GM18858 (cell line): ENCODE measurements around the gene EN1.

ENCODE experiments used
- ATAC-seq: cut with Tn5 transposase; IDR thresholded peaks from one replicate; pipeline ENCODE4 v1.9.1; 2021; ENCODE audit not compliant: unreplicated experiment

EN1 gene

DNA sequence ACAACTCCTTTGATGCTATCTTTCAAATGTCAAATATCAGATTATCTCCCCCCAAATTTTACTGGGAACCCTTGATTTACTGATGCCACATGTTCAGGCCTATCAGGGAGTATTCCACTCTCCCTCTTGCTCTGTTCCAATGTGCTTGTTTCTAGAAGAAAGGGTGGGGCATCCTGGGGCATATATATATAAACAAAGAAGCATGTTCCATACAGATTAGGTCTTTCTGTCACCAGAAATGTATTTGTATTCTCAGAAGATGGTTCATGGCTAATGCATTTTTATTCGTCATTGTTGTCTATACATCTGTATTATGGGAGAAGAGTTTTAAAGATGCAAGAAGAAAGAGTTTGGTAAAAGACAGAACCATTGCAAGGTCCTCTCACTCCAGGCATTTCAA is 24.9 kb downstream of the EN1 start:
- ATAC-seq = no peak

DNA sequence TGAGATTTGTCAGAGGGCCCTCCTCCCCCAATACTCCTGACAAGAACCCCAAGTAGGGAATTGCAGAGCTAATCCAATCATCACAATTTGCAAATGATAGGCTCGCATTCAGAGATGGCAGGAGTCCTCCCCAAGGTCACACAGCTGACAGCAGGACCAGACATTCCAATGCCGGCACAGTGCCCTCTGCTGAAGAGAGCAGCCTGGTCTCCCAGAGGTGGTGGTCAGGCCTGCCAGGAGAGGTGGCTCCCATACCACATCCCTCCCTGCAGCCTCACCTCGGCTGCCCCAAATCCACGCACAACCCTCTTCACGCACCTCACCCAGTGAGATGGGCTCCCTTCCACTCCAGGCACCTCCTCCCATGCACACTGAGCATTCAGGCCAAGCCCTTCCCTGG is 25.4 kb downstream of the EN1 start:
- ATAC-seq = no peak

DNA sequence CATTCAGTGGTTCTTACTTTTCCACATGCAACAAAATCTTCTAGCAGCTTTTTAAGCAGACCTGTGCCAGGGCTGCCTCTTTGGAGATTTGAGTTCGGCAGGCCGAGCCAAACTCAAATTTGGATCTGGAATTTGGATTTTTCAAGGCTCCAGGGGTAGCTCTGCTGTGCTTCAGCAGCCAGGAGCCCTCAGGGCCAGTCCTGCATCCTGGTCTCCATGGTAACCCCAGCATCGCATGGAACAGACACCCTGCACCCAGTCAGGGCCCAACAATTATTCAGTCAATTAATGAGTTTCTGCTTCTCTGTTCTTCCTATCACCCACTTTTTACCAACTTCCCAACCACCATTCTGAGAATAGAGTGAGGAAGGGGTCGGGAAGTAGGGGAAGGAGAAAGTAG is 30.0 kb downstream of the EN1 start:
- no peak for ATAC-seq

DNA sequence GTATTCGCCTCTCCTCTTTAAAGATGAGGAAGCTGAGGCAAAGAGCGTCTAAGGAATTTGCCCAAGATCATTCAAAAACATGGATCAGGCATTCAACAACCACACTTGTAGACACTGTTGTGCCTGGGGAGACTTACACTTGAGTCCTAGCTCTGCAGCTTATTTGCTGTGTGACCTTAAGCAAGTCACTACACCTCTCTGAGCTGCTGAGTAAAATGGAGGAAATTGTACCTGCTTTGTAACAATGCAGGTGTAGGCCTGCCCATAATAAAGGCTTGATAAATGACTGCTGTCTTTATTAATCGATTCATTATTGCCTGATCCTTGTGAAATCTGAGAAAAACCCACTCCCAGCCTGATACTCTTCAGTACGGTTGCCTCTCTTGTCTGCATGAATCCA is 30.8 kb downstream of the EN1 start:
- ATAC-seq = no peak

DNA sequence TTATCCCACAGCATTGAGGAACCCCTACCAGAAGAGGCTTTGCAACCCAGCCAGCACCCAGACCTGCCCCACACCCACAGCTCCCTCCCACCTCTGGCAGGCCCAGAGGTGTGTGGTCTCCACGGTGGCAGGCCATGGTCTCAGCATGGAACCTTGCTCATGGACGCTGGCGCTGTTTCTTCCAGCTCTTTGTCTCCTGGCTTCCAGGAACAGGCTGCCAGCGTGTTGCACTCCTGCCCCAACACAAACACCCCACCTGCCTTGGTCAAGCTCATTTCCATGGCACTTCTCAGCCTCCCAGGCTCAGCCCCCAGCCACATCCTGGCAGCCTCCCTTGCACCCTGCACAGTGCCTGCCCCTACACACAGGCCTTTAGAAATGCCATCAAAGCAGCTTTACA is 31.7 kb downstream of the EN1 start:
- ATAC-seq = no peak

DNA sequence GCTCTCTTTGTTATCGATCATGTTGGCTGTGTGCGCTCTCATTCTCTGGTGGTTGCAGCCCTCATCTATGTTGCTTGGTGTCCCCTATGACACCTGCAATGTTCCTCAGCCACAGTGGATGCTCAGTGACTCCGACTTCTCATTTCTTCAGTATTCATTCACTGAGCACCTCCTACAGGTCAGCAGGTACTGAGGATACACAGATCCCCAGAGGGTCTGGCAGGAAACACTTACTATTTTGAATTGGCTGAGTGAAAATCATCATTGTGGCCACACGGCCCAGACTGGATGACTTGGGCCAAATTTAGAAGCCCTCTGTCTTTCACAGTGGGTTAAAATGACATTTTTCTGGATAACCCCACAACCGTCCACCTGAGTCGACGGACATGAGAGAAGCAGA is 32.1 kb downstream of the EN1 start:
- ATAC-seq = no peak

DNA sequence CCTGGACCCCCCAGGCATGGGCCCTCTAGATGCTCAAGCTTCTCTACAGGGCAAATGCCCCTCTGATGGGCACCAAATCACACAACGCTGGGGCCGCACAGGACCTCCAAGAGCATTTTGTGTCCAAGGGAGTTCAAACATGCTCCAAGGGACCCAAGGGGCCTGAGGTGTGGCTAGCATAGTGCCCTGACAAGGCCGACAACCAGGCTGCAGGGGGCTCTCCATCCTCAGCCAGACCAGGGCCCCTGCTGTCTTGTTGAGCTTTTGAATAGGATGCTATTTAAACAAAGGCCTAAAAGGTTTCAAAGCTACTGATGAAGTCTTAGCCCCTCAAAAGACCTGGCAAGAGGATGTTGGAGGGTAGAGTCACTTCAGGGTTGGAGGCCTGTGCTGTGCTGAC is 33.1 kb downstream of the EN1 start:
- no peak for ATAC-seq

DNA sequence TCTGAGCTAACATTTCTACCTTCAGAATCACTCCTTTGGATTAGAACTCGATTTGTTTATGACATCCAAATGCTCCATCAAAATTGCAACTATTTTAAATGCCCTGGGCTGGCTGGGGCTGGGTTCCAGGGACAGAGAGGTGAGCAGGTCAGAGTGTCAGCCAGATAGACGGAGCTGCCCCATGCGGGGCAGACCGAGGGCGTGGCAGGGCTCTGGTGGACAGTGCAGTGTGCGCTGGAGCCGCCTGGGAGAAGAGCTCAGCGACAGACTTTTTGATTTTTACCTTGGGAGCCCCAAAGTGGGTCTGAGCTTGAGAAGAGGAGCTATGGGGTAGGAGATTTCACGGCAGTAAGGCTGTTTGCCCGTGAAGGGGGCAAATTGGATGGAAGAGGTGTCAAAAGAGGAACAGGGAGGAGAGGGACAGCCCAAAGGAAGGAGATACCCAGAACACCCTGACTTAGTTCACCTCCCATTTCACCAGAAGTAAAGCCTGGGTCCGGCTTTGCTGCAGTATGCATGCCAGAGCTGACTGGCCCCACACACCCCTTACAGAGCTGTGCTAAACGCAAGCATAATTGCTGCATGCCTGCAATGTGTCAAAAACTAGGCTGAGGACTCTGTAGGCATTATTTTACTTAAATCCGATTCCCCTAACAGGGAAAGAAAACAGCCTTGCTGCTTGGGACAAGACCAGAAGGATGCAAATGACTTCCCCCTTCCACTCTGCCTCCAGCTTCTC is 33.7 kb downstream of the EN1 start:
- ATAC-seq = no peak

DNA sequence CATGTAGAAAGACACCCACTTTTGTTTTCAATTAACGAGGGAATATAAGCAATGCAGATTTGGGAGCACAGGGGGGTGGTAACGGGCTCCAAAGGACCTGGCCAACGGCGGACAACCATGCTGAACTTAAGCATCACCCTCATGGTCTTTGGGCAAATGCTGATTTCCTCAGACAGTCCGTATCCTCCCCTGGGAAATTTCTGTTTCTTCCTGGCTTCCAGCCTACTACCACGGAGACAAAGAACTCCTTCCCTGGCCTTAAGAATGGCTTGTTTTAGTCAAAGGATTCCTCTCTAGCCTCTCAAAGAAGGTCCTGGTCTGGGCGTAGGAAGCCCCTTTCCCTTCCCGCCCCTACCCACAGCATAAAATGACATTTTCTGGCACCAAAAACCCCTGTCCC is 34.3 kb downstream of the EN1 start:
- ATAC-seq = no peak

DNA sequence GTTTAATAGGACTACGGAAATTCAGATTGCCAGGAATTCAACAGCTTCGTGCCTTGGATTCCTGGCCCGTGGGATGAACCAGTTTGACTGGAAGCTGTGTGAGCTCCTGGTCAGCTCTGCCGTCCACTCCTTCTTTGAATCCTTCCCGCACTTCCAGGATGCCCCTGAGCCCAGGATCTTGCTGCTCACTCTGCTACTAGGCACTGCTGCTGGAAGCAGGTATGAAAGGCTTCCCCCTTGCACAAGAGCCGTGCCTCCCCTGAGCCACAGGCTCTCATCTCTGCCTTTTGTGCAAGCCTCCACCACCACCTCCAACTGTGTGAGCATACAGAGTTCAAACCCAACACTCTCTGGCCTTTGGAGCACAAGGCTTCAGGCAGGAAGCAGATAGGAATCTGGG is 34.9 kb downstream of the EN1 start:
- ATAC-seq = no peak

DNA sequence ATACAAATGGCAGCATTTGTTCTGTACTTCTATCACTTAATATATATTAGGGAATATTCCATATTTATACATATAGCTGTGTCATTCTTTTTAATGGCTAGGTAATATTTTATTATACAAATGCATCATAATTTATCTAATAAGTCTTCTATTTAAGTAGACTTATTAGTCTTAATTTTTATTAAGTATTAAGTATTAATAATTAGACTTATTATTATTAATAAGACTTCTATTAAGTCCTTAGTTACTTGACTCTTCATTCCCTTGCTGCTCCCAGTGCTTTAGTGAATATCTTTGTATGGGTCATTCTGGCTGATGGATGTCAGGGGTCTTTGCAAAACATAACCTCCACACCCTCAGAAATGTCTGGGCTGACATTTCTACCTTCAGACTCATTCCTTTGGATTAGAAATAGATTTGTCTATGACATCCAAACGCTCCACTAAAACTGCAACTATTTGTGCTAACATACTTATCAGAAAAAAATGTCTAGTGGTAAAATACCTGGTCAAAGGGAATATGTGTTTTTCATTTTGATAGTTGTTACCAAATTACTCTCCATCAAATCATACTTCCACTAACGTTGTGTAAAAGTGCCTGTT is 35.8 kb downstream of the EN1 start:
- no peak for ATAC-seq

DNA sequence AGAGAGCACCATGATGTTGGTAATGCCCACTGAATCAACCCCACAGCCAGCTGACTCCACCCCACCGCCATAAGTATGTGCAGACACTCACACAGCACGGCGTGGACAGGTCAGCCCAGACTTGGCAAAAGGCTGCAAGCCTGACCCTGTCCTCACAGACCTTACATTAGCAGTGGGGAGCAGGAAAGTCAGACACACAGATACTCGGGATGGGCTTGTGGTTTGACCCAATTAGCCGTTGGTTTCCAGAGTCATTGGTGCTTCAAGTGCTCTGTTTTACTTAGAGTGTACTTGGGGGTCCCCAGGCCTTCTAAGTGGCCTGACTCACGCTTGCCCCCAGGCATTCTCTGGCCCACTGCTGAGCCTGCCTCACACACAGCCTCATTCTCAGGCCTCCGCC is 36.7 kb downstream of the EN1 start:
- ATAC-seq = no peak

DNA sequence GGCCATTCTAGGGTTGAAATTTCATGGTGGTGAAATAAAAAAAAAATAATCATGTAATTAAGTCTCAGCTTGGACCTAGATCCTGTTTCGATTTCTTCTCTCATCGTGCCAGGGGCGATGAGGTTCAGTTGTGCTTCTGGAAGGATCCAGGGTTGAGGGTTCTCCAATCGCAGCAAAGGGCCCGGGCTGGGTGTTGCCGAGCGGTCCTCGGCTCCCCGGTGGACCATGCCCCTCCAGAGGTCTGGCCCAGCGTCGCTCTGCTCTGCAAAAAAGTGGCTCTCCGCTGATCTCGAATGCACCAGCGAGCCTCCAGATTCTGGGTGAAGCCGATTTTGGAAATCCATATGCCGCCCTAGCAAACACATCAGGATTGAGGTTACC is 39.0 kb downstream of the EN1 start:
- ATAC-seq = no peak

DNA sequence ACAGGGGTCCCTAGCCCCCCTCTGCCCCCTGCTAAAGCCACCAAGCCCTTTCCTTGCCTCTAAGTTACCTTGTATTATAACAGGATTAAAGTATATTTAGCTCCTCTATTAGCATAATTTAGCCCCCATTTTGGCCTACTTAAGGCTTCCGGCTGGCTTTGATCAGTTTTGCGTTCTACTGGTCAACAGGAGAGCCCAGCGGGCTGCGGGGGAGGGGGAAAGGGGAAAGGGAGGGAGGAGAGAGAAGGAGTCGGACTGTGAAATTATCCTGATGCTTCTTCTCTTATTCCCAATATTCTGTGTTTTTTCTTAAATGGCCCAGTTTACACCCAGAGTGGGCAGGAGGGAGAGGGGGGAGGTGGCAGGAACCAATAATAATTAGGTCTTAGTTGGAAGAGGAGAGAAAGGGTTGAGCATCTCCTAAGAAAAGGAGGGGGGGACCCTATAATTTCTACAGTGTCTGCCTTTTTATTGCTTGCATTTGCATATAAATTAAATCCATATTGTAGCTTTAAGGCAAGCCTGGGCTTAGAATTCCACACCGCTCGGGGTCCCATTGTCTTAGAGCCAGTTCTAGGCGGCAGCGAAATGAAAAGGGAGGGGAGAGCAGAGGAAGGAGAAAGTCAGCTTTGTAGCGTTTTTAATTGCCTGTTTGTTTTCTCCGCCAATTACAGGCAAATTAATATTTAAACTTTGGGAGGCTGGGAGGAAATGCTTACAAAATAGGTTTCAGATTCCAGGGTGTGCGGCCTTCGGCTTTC is 39.6 kb downstream of the EN1 start:
- ATAC-seq = no peak

DNA sequence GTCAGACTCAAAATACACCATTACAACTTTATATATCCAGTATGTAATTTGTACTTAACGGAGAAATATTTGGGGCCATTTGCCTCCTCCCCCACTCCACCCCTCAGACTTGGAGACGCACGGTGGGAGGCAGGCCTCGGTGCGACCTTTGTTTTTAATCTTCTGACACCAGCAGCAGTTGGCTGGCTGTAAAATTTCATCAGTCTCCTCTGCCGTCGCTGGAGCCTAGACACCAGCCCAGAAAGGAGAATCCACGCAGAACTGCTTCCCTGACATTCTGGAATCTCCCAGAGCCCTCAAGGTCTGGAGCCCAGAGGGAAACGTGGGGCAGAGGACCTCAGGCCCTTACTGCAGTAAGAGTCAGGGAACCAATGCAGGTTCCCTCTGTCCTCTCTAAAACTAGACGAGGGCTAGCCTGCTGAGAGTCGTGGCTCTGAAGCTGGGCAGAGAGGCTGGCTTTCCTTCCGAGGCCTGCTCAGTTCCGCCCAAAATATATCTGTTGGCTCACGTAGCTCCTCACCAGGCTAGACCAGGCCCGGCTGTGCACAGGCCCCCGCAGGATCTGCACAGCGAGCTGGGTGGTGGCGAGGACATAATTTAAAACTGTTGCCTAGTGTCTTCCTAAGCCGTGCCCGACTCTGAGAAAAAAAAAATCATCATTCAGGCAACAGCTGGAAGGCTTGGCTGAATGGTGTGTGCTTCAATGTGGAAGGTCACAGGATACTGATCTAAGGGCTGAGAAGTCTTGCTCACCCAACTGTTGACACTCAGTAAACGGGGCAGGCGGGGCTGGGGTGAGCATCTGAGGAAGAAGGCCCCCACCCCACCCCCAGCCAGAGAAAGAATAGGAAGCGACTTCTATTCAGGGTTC is 40.4 kb downstream of the EN1 start:
- no peak for ATAC-seq

DNA sequence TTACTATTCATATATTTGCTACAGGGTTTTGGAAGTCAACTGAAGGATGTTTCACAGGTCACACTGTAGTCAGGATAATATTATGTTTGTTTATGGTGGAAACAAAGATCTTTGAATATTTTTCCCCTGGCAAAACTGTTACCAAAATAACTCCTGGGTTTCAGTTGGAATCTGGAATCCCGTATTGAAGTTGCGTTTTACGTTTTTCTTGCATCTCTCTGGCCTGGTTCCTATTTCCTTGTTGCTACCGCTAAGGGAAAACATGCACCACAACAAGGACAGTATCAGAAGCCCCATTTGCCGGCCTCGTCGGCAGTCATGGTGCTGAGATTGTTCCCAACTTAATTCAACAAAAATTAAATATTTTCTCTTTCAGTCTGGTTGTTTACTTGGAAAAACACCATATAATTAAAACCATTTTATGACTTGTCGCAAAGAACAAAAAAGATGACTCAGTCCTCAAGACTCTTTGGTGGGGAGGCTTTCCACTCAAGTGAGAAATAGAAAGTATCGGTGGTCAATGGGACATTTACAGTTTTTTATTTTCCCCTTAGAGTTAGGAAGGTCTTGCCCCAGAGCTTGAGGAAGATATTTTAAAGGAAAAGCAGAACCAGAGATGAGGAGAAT is 42.3 kb downstream of the EN1 start:
- ATAC-seq = no peak

DNA sequence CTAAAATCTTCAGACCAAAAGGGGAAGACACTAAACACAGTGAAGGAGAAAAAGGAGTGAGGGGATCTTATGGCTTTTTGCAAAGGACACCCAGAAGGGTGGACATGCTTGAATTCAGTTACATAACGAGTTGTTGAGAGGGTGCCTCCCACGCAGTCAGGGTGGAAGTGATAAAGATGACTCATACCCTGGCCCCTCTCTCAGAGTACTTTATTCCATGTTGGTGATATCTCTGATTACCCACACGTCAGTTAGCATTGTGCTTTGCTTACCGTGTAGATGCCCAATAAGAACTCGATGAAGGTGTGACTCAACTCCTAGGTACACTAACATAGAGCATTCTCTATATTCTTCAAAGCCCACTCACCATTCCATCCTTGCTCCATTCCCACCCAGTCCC is 44.4 kb downstream of the EN1 start:
- ATAC-seq = no peak

DNA sequence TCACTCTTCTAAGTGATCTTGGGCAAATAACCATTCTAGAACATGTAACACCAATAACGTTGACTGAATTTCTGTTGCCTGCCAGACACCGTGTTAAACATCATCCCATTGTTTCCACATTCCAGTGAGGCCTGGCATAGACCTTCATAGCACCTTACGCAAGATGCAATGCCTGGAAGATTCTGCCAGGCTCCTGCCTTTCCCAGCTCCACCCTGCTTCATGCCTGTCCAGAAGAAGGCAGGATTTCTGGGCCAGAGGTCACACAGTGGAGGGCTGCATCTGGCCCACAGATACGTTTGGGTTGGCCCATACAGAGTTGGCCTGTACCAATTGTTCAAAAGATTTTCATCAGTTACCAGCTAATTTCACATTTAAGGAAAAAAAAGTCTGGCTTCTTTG is 46.3 kb downstream of the EN1 start:
- no peak for ATAC-seq

DNA sequence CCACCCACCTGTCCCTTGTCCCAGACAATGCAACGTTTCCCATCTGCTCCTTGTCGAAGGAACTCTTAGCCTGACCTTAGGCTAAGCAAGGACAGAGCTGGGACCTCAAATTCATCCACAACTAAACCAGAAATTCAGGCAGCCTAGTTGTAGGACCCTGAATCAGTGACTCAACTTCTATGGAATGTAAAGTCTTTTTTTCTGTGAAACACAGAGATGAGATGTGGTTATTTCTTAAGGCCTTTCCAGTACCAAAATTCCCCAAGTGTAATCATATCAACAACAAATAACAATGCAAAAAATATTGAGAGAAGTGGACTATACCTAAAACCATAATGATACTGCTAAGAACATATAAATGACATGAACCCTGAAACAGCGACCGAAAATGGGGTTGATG is 46.7 kb downstream of the EN1 start:
- no peak for ATAC-seq

DNA sequence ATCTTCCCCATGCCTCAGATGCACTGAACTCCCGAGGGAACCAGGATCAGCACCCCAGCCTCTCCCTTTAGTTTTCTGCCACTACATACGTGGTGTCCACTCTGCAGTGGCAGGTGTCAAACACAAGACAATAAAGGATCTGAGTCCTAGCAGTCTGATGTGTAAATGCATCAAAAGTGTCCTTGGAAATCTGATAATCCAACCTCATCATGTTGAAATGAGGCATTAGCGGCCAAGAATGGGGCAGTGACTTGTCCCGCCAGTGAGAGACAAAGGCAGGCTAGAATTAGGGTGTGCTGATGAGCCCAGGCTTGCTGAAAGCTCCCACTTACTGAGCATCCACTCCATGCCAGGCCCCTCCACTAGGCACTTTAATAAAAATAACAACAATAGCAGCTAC is 52.9 kb downstream of the EN1 start:
- no peak for ATAC-seq
